Measurements from ENCODE around the gene ZNF831.

The ZNF831 gene

GRCh38 chr20:59305908-59306655 lies 142.5 kb downstream of the ZNF831 start:
- DNase-seq (ENCODE audit: low spot score), result no peak

- DNase-seq (ENCODE audit: low spot score), result no peak
Measured at GRCh38 chr20:59307270-59307669, 143.6 kb downstream of the ZNF831 start.

Data from cerebellar cortex (tissue), 1 donor.